Measurements from ENCODE around the gene SYT2.

GRCh38 chr1:202565890-202566602, 144.2 kb downstream of the SYT2 start:
- TF ChIP-seq POLR2A (IDR thresholded peaks at IDR 0.05) (peak in 1 of 2 donors; percentile 20), CTCF (IDR thresholded peaks at IDR 0.05) (no peak)

All from thyroid gland (tissue), 4 donors.